Sigmoid colon (tissue), 4 donors: Measurements from ENCODE around the gene GRIN2A.

Experiments
- POLR2A ChIP-seq, 2 donors: fragments of 450-650 bp; IDR thresholded peaks; one replicate each; pipeline ENCODE4 v1.6.1; 2016; ENCODE audit warnings: antibody characterized with exemption in 2 of 2, mild to moderate bottlenecking in 2 of 2, moderate library complexity in 2 of 2
- POLR2AphosphoS5 ChIP-seq, 4 donors: sonication (generic); formaldehyde crosslinking; IDR thresholded peaks; one replicate each; pipeline ENCODE4 v1.6.1; 2017; ENCODE audit warnings: antibody characterized with exemption in 4 of 4
- TF ChIP-seq, protein P1 (sequence below), 4 experiments: fragments of 450-650 bp in 3 of 4; fragments of 200-600 bp in 1 of 4; IDR thresholded peaks; one replicate each; pipeline ENCODE4 v1.5.1; 2016 to 2019; ENCODE audit warnings: antibody characterized with exemption in 4 of 4, mild to moderate bottlenecking in 3 of 4, moderate library complexity in 2 of 4

DNA sequence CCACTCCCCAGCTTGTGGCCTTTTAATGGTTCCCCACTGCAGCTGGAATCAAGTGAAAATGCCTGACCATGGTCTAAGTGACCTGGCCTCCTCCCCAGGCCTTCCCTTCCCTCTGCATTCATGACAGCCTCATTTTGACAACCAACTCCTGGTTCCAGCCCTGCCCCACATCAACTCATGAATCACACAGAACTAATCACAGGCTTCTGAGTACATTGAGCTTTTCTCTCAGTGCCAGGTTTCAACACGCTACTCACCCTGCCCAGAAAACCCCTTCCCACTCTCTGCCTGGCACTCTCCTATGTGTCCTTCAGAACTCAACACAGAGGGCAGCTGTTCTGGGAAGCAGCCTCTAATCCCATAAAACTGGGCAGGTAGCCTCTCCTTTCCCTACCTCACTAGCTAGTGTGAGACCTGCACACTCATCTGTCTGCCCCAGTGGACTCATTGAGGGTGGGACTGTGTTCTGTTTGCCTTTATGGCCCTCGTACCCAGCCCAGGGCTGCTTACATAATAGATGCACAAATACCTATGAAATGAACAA lies 313.6 kb downstream of the GRIN2A start:
- TF ChIP-seq, protein P1, sequence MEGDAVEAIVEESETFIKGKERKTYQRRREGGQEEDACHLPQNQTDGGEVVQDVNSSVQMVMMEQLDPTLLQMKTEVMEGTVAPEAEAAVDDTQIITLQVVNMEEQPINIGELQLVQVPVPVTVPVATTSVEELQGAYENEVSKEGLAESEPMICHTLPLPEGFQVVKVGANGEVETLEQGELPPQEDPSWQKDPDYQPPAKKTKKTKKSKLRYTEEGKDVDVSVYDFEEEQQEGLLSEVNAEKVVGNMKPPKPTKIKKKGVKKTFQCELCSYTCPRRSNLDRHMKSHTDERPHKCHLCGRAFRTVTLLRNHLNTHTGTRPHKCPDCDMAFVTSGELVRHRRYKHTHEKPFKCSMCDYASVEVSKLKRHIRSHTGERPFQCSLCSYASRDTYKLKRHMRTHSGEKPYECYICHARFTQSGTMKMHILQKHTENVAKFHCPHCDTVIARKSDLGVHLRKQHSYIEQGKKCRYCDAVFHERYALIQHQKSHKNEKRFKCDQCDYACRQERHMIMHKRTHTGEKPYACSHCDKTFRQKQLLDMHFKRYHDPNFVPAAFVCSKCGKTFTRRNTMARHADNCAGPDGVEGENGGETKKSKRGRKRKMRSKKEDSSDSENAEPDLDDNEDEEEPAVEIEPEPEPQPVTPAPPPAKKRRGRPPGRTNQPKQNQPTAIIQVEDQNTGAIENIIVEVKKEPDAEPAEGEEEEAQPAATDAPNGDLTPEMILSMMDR (IDR thresholded peaks at IDR 0.05) = no peak
- TF ChIP-seq POLR2A (IDR thresholded peaks at IDR 0.05) (no peak), POLR2AphosphoS5 (IDR thresholded peaks at IDR 0.05) (no peak)
